Gastroesophageal sphincter (tissue), 4 donors: Measurements from ENCODE around the gene DPYSL4. TPM values are rescaled to one million over a fixed set of nuclear protein-coding genes. Genes with fewer than 3 reads are reported as not detected.

Experiments
- ATAC-seq: fragments of 150-250 bp; one replicate; pipeline ENCODE4 v1.9.1; 2016; ENCODE audit warnings: mild to moderate bottlenecking, moderate library complexity
- H3K27ac ChIP-seq, 4 donors: fragments of 200-600 bp; sonication (generic) in 3 of 4; 1 replicate in 3 of 4; 2 replicates in 1 of 4; pipeline ENCODE4 v1.5.1; 2016 to 2019
- H3K27me3 ChIP-seq: fragments of 200-600 bp; sonication (generic); one replicate; pipeline ENCODE4 v1.5.1; 2019
- H3K36me3 ChIP-seq, 2 donors: fragments of 200-600 bp; sonication (generic); one replicate each; pipeline ENCODE4 v1.5.1; 2019; ENCODE audit warnings: control low read depth in 1 of 2
- H3K4me1 ChIP-seq, 3 donors: fragments of 200-600 bp; sonication (generic); 1 replicate in 2 of 3; 2 replicates in 1 of 3; pipeline ENCODE4 v1.5.1; 2016 to 2019; ENCODE audit warnings: control low read depth in 2 of 3
- H3K4me3 ChIP-seq, 2 donors: fragments of 200-600 bp; sonication (generic); one replicate each; pipeline ENCODE4 v1.5.1; 2019; ENCODE audit warnings: mild to moderate bottlenecking in 1 of 2, moderate library complexity in 1 of 2
- H3K9me3 ChIP-seq, 3 donors: fragments of 200-600 bp; sonication (generic); one replicate each; pipeline ENCODE4 v1.5.1; 2017 to 2019; ENCODE audit warnings: control low read depth in 2 of 3
- CTCF ChIP-seq, 4 experiments: fragments of 200-600 bp in 2 of 4; fragments of 450-650 bp in 2 of 4; sonication (generic) in 1 of 4; IDR thresholded peaks; one replicate each; pipeline ENCODE4 v1.5.1; 2017 to 2019; ENCODE audit warnings: antibody characterized with exemption in 4 of 4, mild to moderate bottlenecking in 2 of 4, moderate library complexity in 2 of 4
- EP300 ChIP-seq: sonication (generic); formaldehyde crosslinking; IDR thresholded peaks from one replicate; pipeline ENCODE4 v1.6.1; 2017; ENCODE audit warnings: antibody characterized with exemption, mild to moderate bottlenecking
- POLR2A ChIP-seq, 2 donors: fragments of 450-650 bp; IDR thresholded peaks; one replicate each; pipeline ENCODE4 v1.6.1; 2017; ENCODE audit warnings: antibody characterized with exemption in 2 of 2, mild to moderate bottlenecking in 2 of 2, moderate library complexity in 1 of 2
- POLR2AphosphoS5 ChIP-seq: sonication (generic); formaldehyde crosslinking; IDR thresholded peaks from one replicate; pipeline ENCODE4 v1.6.1; 2017; ENCODE audit warnings: antibody characterized with exemption
- WGBS, 2 donors: methylation state at CpG; one replicate each; pipeline ENCODE4 v1.1.5; 2018; ENCODE audit warnings: low coverage in 1 of 2; 5-methylcytosine and 5-hydroxymethylcytosine counted together
- total RNA-seq, 4 donors: library from RNA; depleted of rRNA; stranded (reverse); fragments of >200 nt; gene quantifications; one replicate each; pipeline ENCODE4 v1.1.0, GENCODE V29; 2016

DPYSL4 gene
- total RNA-seq, 4 donors from 2014 or later = 1.6 to 2.6 (median 1.9) TPM

GRCh38 chr10:132184816-132185593 is 1.7 kb upstream of the DPYSL4 start:
- no peak for ATAC-seq
- H3K4me1 ChIP-seq = peaks cover 0 to 32% (median 18%) of the 10 kb centered on the region in 3 donors
- WGBS, 2 donors = 55 to 62% methylated on average over 5 to 10 of the region's 35 CpGs
- no peaks in the 10 kb centered on the region for H3K9me3 ChIP-seq
- peaks cover 73% of the 10 kb centered on the region for H3K27me3 ChIP-seq
- H3K27ac ChIP-seq = no peak overlapping the region
- H3K4me3 ChIP-seq = no peak overlapping the region
- H3K36me3 ChIP-seq = no peaks in the 10 kb centered on the region
- TF ChIP-seq EP300 = no peak
- TF ChIP-seq POLR2A (IDR thresholded peaks at IDR 0.05) = no peak
- no peak for TF ChIP-seq POLR2AphosphoS5
- no peak for TF ChIP-seq CTCF (IDR thresholded peaks at IDR 0.05)

GRCh38 chr10:132185601-132186487 is 904 bp upstream of the DPYSL4 start:
- Histone ChIP-seq H3K27ac (no peak overlapping the region), H3K9me3 (no peaks in the 10 kb centered on the region), H3K36me3 (no peaks in the 10 kb centered on the region), H3K4me1 (peaks cover 0 to 32% (median 18%) of the 10 kb centered on the region in 3 donors), H3K27me3 (peaks cover 78% of the 10 kb centered on the region), H3K4me3 (peak overlapping the region; percentile 15 to 52)
- peak; percentile 72 for ATAC-seq
- TF ChIP-seq EP300 (no peak), CTCF (IDR thresholded peaks at IDR 0.05) (no peak), POLR2AphosphoS5 (no peak), POLR2A (IDR thresholded peaks at IDR 0.05) (no peak)
- no CpG with 5 or more reads among the region's 99 CpGs for WGBS, 2 donors

- TF ChIP-seq CTCF (IDR thresholded peaks at IDR 0.05) = no peak
- TF ChIP-seq POLR2AphosphoS5 = no peak
- no peak for TF ChIP-seq EP300
- TF ChIP-seq POLR2A (IDR thresholded peaks at IDR 0.05) = no peak
- no peaks in the 10 kb centered on the region for H3K36me3 ChIP-seq
- H3K27ac ChIP-seq = no peak overlapping the region
- H3K4me1 ChIP-seq = peaks cover 0 to 32% (median 18%) of the 10 kb centered on the region in 3 donors
- WGBS, 2 donors = no CpG with 5 or more reads among the region's 58 CpGs
- H3K9me3 ChIP-seq = no peaks in the 10 kb centered on the region
- ATAC-seq = no peak
- peaks cover 69% of the 10 kb centered on the region for H3K27me3 ChIP-seq
- H3K4me3 ChIP-seq = peak overlapping the region in 1 of 2 donors; percentile 52
Observed at GRCh38 chr10:132187430-132188138, 836 bp downstream of the DPYSL4 start.

- WGBS, 2 donors = 89% methylated on average over 4 of the region's 13 CpGs; no CpG with 5 or more reads in 1 of the 2 donors
- H3K9me3 ChIP-seq = no peaks in the 10 kb centered on the region
- H3K4me1 ChIP-seq = peaks cover 0 to 32% (median 18%) of the 10 kb centered on the region in 3 donors
- no peak for TF ChIP-seq POLR2AphosphoS5
- no peak for TF ChIP-seq POLR2A (IDR thresholded peaks at IDR 0.05)
- no peak for TF ChIP-seq CTCF (IDR thresholded peaks at IDR 0.05)
- no peak for TF ChIP-seq EP300
- H3K27ac ChIP-seq = no peak overlapping the region
- H3K27me3 ChIP-seq = peaks cover 66% of the 10 kb centered on the region
- H3K4me3 ChIP-seq = no peak overlapping the region
- H3K36me3 ChIP-seq = no peaks in the 10 kb centered on the region
- no peak for ATAC-seq
Observed at GRCh38 chr10:132188331-132188730, 1.6 kb downstream of the DPYSL4 start.
